IMR-90 (cell line): ENCODE data around the gene ARHGEF6. TPM values are rescaled to one million over a fixed set of nuclear protein-coding genes. Genes with fewer than 3 reads are reported as not detected.
"Not testable (repeated sequence)": the region's sequence is repeated elsewhere in the genome, so short reads cannot be mapped to it uniquely, and the experiment has no call there.

Source experiments
- ATAC-seq: fragments of 200-7000 bp; cut with Tn5 transposase; 2 replicates; pipeline ENCODE4 v1.9.1; 2020; ENCODE audit warnings: low read depth, mild to moderate bottlenecking, moderate library complexity
- BruUV-seq: library from RNA; stranded (reverse); fragments of 400-500 nt; replicated peaks from 2 replicates; lab custom pipeline; 2021; lab: Mats Ljungman, UMichigan
- CTCF ChIA-PET: fragments of 300-600 bp; formaldehyde crosslinking; extraction: SDS; loops from one replicate; lab custom pipeline; 2021; ENCODE audit warnings: antibody characterized with exemption; lab: Yijun Ruan, JAX
- POLR2A ChIA-PET: fragments of 300-600 bp; sonication (Branson Sonifier 250); formaldehyde crosslinking; loops from one replicate; lab custom pipeline; 2022; ENCODE audit warnings: antibody characterized with exemption; ENCODE audit not compliant: unreplicated experiment; lab: Charles Lee
- DNase-seq: peaks from one replicate; pipeline ENCODE4 v3.0.0; 2013
- H2AFZ ChIP-seq: replicated peaks from 2 replicates; pipeline ENCODE3; 2013; ENCODE audit warnings: low read length, mild to moderate bottlenecking; ENCODE audit not compliant: poor library complexity
- H2AK5ac ChIP-seq: 2 replicates; pipeline ENCODE4 v1.6.1; 2013; ENCODE audit warnings: low read depth, low read length, inconsistent platforms
- H2AK9ac ChIP-seq: replicated peaks from 2 replicates; pipeline ENCODE3; 2013; ENCODE audit warnings: mild to moderate bottlenecking, low read depth, low read length, moderate library complexity; ENCODE audit not compliant: poor library complexity
- H2BK120ac ChIP-seq: 2 replicates; pipeline ENCODE4 v1.6.1; 2013; ENCODE audit warnings: low read depth, low read length, inconsistent platforms
- H2BK15ac ChIP-seq: 3 replicates; pipeline ENCODE4 v1.6.1; 2013; ENCODE audit warnings: low read depth, low read length, inconsistent platforms
- H2BK20ac ChIP-seq: 2 replicates; pipeline ENCODE4 v1.6.1; 2013; ENCODE audit warnings: low read depth, mild to moderate bottlenecking, inconsistent platforms, low read length, moderate library complexity
- H2BK5ac ChIP-seq: 2 replicates; pipeline ENCODE4 v1.6.1; 2013; ENCODE audit warnings: mild to moderate bottlenecking, low read depth, low read length, inconsistent platforms; ENCODE audit not compliant: poor library complexity, severe bottlenecking
- H3K14ac ChIP-seq: replicated peaks from 2 replicates; pipeline ENCODE4 v1.6.1; 2013; ENCODE audit warnings: low read depth, low read length, inconsistent platforms
- H3K18ac ChIP-seq: 2 replicates; pipeline ENCODE4 v1.6.1; 2013; ENCODE audit warnings: low read depth, low read length, control low read depth
- H3K23ac ChIP-seq: 2 replicates; pipeline ENCODE4 v1.6.1; 2013; ENCODE audit warnings: low read depth, low read length, inconsistent platforms
- H3K27ac ChIP-seq: 2 replicates; pipeline ENCODE4 v1.5.1; 2013; ENCODE audit warnings: mild to moderate bottlenecking, control low read depth, low read length; ENCODE audit not compliant: insufficient read depth
- H3K27me3 ChIP-seq: 2 replicates; pipeline ENCODE4 v1.6.1; 2013; ENCODE audit warnings: low read length; ENCODE audit not compliant: control insufficient read depth, insufficient read depth
- H3K36me3 ChIP-seq: 2 replicates; pipeline ENCODE4 v1.6.1; 2013; ENCODE audit warnings: low read length, mixed read lengths; ENCODE audit not compliant: control insufficient read depth, insufficient read depth
- H3K4ac ChIP-seq: 2 replicates; pipeline ENCODE4 v1.6.1; 2013; ENCODE audit warnings: low read depth, low read length, inconsistent platforms
- H3K4me1 ChIP-seq: 2 replicates; pipeline ENCODE4 v1.6.1; 2013; ENCODE audit warnings: low read length, mixed read lengths; ENCODE audit not compliant: control insufficient read depth, insufficient read depth
- H3K4me2 ChIP-seq: 2 replicates; pipeline ENCODE4 v1.6.1; 2013; ENCODE audit warnings: low read depth, mild to moderate bottlenecking, control low read depth, low read length, moderate library complexity
- H3K4me3 ChIP-seq: 2 replicates; pipeline ENCODE4 v1.5.1; 2013; ENCODE audit warnings: low read depth, mild to moderate bottlenecking, control low read depth, low read length, moderate library complexity; ENCODE audit not compliant: insufficient read depth
- H3K56ac ChIP-seq: 2 replicates; pipeline ENCODE4 v1.6.1; 2013; ENCODE audit warnings: low read length, inconsistent platforms; ENCODE audit not compliant: insufficient read depth; ENCODE audit errors: extremely low read depth
- H3K79me1 ChIP-seq, 2 experiments: 2 replicates each; pipeline ENCODE4 v1.6.1; 2013; ENCODE audit warnings: low read length in 2 of 2, inconsistent platforms in 1 of 2, low read depth in 1 of 2
- H3K9ac ChIP-seq: 2 replicates; pipeline ENCODE4 v1.6.1; 2013; ENCODE audit warnings: low read depth, low read length, control low read depth
- H3K9me1 ChIP-seq: 2 replicates; pipeline ENCODE4 v1.6.1; 2013; ENCODE audit warnings: low read length, inconsistent platforms; ENCODE audit not compliant: insufficient read depth
- H3K9me3 ChIP-seq: 2 replicates; pipeline ENCODE4 v1.6.1; 2013; ENCODE audit warnings: low read length; ENCODE audit not compliant: control insufficient read depth, insufficient read depth
- H4K20me1 ChIP-seq: 2 replicates; pipeline ENCODE4 v1.6.1; 2013; ENCODE audit warnings: low read length, inconsistent platforms; ENCODE audit not compliant: insufficient read depth
- H4K5ac ChIP-seq: 2 replicates; pipeline ENCODE4 v1.6.1; 2013; ENCODE audit warnings: mild to moderate bottlenecking, low read depth, low read length, control low read depth
- H4K8ac ChIP-seq, 2 experiments: 2 replicates each; pipeline ENCODE4 v1.6.1; 2013; ENCODE audit warnings: low read depth in 2 of 2, low read length in 2 of 2, control low read depth in 1 of 2, inconsistent platforms in 1 of 2
- H4K91ac ChIP-seq: 2 replicates; pipeline ENCODE4 v1.6.1; 2013; ENCODE audit warnings: low read depth, low read length, inconsistent platforms; ENCODE audit not compliant: insufficient read depth
- WGBS, 2 experiments: methylation state at CpG; one replicate each; pipeline versions ENCODE4 v1.1.5 to v1.1.7; 2013; ENCODE audit warnings: missing lambda C conversion rate in 2 of 2; ENCODE audit not compliant: insufficient read length in 1 of 2; ENCODE audit errors: extremely low coverage in 2 of 2; 5-methylcytosine and 5-hydroxymethylcytosine counted together
- dilution Hi-C: fragments of 300-500 bp; cut with HindIII; formaldehyde crosslinking; loops from one replicate; pipeline ENCODE4 v1.14.3; 2018; ENCODE audit warnings: low sequenced_read_pairs; ENCODE audit not compliant: unreplicated experiment
- in situ Hi-C: fragments of 300-500 bp; cut with MboI; formaldehyde crosslinking; loops from 3 replicates; pipeline ENCODE4 v1.14.3; 2019; ENCODE audit warnings: low sequenced_read_pairs, inconsistent platforms, mixed read lengths
- intact Hi-C: fragments of 100-400 bp; cut with micrococcal nuclease; formaldehyde crosslinking; loops from 2 replicates; pipeline ENCODE4 v1.10.0; 2022
- polyA plus RNA-seq, 3 experiments: library from polyadenylated mRNA; depleted of rRNA; stranded (reverse); fragments of >200 nt; gene quantifications; 2 replicates each; pipeline ENCODE4 v1.2.3, GENCODE V29; 2012; ENCODE audit warnings: low replicate concordance in 1 of 3
- total RNA-seq: library from RNA; depleted of rRNA; stranded (reverse); fragments of >200 nt; gene quantifications from 2 replicates; pipeline ENCODE4 v1.2.3, GENCODE V29; 2012

ARHGEF6 gene
- total and polyA plus RNA-seq, 2 of the 4 experiments (the other 2 are of a cell fraction): 2.1 to 2.7 TPM

DNA sequence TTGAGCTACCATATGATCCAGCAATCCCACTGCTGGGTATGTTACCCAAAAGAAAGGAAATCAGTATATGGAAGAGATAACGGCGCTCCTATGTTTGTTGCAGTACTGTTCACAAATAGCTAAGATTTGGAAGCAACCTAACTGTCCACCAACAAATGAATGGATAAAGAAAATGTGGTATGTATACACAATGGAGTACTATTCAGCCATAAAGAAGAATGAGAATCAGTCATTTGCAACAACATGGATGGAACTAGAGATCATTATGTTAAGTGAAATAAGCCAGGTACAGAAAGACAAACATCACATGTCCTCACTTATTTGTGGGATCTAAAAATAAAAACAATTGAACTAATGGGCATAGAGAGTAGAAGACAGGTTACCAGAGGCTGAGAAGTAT, 8.9 kb downstream of the ARHGEF6 start:
- H3K9me1 ChIP-seq, H3K18ac ChIP-seq, H2BK20ac ChIP-seq, H3K27me3 ChIP-seq, ATAC-seq, DNase-seq, BruUV-seq, H4K5ac ChIP-seq, H3K9me3 ChIP-seq, H4K8ac ChIP-seq, in situ Hi-C loops, H2AK9ac ChIP-seq, H3K4me1 ChIP-seq, H2AFZ ChIP-seq, H3K79me1 ChIP-seq, H3K4me3 ChIP-seq, H2BK5ac ChIP-seq, H3K4me2 ChIP-seq, POLR2A ChIA-PET, H3K4ac ChIP-seq, H4K20me1 ChIP-seq, H2BK15ac ChIP-seq, H3K56ac ChIP-seq, dilution Hi-C loops, CTCF ChIA-PET, H3K36me3 ChIP-seq, H2AK5ac ChIP-seq, intact Hi-C loops, H4K91ac ChIP-seq, H3K27ac ChIP-seq, H3K9ac ChIP-seq, H3K23ac ChIP-seq, H2BK120ac ChIP-seq, H3K14ac ChIP-seq: not testable (repeated sequence)
- no CpG with 5 or more reads among the region's 2 CpGs for WGBS, 2 experiments
